Activated T-cell treated with anti-CD3 and anti-CD28 coated beads, Interleukin-2, amount 50 U/mL, for 24 hours (primary cell): ENCODE data around the gene WDR27.

Experiments
- DNase-seq: peaks from one replicate; pipeline ENCODE4 v3.0.0-alpha.2; 2020
- H3K27ac Mint-ChIP-seq: 2 replicates; pipeline ENCODE4 v1.8.0; 2020; ENCODE audit warnings: mild to moderate bottlenecking, mixed read lengths
- H3K27me3 Mint-ChIP-seq: 2 replicates; pipeline ENCODE4 v1.8.0; 2020; ENCODE audit warnings: mixed read lengths
- H3K36me3 Mint-ChIP-seq: 2 replicates; pipeline ENCODE4 v1.8.0; 2020; ENCODE audit warnings: low read depth, mixed read lengths
- H3K4me1 Mint-ChIP-seq: 2 replicates; pipeline ENCODE4 v1.8.0; 2020; ENCODE audit warnings: low read depth, mixed read lengths
- H3K4me3 Mint-ChIP-seq: 2 replicates; pipeline ENCODE4 v1.8.0; 2020; ENCODE audit warnings: mild to moderate bottlenecking, moderate library complexity, mixed read lengths
- H3K9me3 Mint-ChIP-seq: 2 replicates; pipeline ENCODE4 v1.8.0; 2020; ENCODE audit warnings: mixed read lengths

The WDR27 gene

DNA sequence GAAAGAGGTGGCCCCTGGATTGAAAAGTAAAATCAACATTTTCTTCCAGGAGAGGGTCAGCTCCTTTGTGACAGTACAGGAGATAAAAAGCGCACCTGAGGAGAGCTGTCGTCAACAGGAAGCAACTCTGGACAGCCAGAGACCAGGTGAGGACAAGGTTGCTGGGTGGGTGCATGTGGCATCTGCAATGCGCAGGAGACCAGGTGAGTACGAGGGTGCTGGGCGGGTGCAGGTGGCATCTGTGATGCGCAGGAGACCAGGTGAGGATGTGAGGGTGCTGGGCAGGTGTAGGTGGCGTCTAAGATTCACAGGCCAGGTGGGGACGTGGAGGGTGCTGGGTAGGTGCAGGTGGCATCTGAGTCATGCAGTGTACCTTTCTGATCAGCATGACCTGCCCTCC lies 38.4 kb downstream of the WDR27 start:
- Mint-ChIP-seq H3K4me3 (no peak overlapping the region), H3K4me1 (no peaks in the 10 kb centered on the region), H3K27ac (no peak overlapping the region), H3K36me3 (peaks cover 78% of the 10 kb centered on the region), H3K27me3 (no peaks in the 10 kb centered on the region), H3K9me3 (no peaks in the 10 kb centered on the region)
- no peak for DNase-seq

DNA sequence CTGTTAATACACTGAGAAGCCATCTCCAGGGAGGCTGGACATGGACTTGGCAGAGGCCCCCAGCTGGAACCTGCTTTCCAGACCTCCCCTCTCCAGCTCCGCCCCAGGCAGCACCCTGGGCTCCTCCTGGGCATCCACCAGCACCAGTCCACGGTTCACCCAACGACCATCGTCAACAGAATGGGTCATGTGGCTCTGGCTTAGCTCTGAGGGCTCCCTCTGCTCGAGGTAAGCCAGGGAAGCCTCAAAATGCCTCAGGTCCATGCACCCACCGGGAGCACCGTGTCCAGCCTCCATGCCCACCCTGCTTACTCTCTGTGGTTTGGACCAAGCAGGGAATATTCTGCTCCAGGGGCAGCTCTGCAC lies 40.5 kb downstream of the WDR27 start:
- peaks cover 75% of the 10 kb centered on the region for H3K36me3 Mint-ChIP-seq
- no peaks in the 10 kb centered on the region for H3K4me1 Mint-ChIP-seq
- DNase-seq, result no peak
- H3K27ac Mint-ChIP-seq, result no peak overlapping the region
- no peak overlapping the region for H3K4me3 Mint-ChIP-seq
- H3K27me3 Mint-ChIP-seq, result no peaks in the 10 kb centered on the region
- H3K9me3 Mint-ChIP-seq, result no peaks in the 10 kb centered on the region

DNA sequence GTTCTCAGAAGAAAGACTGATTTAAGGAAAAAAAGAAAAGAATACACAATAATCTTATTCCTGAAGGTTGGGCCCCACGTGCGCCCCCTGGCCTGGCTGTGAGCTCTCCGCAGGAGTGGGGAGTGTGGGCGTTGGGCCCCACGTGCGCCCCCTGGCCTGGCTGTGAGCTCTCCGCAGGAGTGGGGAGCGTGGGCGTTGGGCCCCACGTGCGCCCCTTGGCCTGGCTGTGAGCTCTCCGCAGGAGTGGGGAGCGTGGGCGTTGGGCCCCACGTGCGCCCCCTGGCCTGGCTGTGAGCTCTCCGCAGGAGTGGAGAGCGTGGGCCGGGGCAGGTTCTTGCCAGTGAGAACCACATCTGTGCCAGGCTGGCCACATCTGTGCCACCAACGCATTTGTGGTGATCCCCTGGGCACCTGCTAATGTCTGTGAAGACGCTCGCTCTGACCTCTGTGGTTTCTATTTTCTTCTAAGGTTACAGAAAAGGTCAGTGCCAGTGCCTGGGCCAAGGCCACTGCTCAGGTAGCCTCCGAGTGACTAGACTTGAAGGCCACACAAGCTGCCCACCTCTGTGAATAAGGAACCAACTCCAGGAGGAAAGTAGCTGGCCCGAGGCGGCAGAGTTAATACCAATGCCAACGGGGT lies 41.0 kb downstream of the WDR27 start:
- no peaks in the 10 kb centered on the region for H3K27me3 Mint-ChIP-seq
- no peak overlapping the region for H3K4me3 Mint-ChIP-seq
- H3K9me3 Mint-ChIP-seq, result no peaks in the 10 kb centered on the region
- peaks cover 76% of the 10 kb centered on the region for H3K36me3 Mint-ChIP-seq
- no peaks in the 10 kb centered on the region for H3K4me1 Mint-ChIP-seq
- no peak for DNase-seq
- no peak overlapping the region for H3K27ac Mint-ChIP-seq

DNA sequence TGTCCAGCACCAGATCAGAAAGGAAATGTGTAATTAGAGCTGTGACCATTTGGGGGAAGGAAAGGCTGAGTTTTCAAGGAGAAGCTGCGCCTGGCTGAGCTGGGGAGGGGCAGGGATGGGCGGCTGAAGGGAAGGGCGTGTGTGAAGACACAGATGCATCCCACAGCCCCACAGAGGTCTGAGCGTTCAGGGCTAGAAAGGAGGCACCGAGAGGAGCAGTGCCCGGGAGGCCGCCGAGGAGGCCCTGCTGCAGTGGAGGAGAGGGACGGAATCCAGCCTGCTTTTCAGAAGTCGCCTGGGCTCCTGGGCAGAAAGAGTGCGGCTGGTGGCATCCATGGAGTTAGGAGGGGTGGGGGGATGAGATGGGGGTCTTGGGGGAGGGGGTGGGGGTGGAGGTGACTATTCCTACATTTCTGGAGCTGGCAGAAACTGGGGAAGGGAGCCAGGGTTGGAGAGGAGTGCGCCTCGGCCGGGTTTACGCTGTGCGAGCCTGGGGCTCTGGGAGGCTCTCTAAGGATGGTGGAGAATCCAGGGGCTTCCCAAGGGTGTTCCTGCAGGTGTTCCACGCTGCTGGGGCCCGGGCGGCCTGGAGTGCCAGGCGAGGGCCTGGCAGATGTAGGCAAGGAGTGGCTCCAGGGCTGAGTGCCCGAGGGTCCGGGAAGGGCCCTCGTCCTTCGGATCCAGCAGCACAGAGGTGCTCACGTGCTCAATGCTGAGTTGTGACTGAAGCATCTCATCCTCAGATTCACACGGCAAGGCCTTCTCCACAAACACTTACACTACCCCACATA lies 41.8 kb downstream of the WDR27 start:
- no peak overlapping the region for H3K27ac Mint-ChIP-seq
- peaks cover 72% of the 10 kb centered on the region for H3K36me3 Mint-ChIP-seq

DNA sequence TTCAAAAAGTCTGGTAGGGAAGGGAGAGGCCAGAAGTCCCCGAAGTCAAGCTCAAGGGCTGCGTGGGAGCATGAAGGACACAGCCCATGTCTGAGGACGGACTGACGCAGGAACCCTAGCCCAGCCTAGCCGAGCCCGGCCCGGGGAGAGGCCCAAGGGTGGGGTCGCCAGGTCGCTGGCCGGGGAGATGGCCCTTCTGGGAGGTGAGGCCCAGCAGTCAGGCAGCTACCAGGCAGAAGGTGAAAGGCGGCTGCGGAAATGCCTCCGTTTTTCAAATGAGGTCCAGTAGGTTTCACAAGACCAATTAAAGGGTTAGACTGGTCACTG lies 44.6 kb downstream of the WDR27 start:
- H3K4me3 Mint-ChIP-seq, result no peak overlapping the region
- peaks cover 51% of the 10 kb centered on the region for H3K36me3 Mint-ChIP-seq
- no peak overlapping the region for H3K27ac Mint-ChIP-seq
- no peaks in the 10 kb centered on the region for H3K27me3 Mint-ChIP-seq
- H3K4me1 Mint-ChIP-seq, result peaks cover 10% of the 10 kb centered on the region
- no peak for DNase-seq
- H3K9me3 Mint-ChIP-seq, result no peaks in the 10 kb centered on the region

More for the DNA sequence above, 41.8 kb downstream of the WDR27 start:
- H3K27me3 Mint-ChIP-seq, result no peaks in the 10 kb centered on the region
- H3K4me1 Mint-ChIP-seq, result peaks cover 6% of the 10 kb centered on the region
- H3K4me3 Mint-ChIP-seq, result no peak overlapping the region
- no peak for DNase-seq
- no peaks in the 10 kb centered on the region for H3K9me3 Mint-ChIP-seq

DNA sequence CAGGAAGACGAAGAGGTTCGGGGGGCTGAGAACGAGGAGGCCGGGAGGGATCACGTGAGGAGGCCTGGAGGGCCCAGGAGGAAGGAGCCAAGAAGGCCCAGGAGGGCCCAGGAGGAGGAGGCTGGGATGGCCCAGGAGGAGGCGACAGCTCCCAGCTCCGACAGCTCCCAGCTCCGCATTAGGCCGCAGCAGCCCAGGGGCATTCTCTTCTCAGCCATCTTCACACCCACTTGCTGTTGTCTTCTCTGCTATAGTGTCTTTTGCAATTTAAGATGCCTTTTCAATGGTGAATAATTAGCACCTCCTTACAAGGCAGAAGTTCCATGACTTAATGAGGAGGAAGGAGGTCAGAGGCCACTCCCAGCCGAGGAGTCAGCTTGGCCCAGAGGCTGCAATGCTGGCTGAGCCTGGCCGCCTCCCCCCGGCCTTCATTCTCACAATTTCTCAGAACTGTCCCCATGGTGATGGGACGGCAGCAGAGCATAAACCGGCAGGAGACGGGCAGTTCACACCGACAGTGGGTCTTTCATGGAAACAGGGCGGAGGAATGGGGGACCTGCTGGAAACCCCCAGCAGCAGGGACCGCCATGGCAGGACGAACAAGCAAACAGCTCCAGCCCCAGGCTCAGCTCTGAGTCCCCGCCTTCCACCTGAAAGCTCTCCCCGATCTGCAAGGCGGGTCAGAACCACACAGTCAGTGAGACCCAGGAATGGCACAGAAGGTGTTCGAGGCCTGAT lies 45.1 kb downstream of the WDR27 start:
- Mint-ChIP-seq H3K4me1 (peaks cover 10% of the 10 kb centered on the region), H3K9me3 (no peaks in the 10 kb centered on the region), H3K27ac (no peak overlapping the region), H3K4me3 (no peak overlapping the region), H3K36me3 (peaks cover 48% of the 10 kb centered on the region), H3K27me3 (no peaks in the 10 kb centered on the region)
- DNase-seq, result no peak

DNA sequence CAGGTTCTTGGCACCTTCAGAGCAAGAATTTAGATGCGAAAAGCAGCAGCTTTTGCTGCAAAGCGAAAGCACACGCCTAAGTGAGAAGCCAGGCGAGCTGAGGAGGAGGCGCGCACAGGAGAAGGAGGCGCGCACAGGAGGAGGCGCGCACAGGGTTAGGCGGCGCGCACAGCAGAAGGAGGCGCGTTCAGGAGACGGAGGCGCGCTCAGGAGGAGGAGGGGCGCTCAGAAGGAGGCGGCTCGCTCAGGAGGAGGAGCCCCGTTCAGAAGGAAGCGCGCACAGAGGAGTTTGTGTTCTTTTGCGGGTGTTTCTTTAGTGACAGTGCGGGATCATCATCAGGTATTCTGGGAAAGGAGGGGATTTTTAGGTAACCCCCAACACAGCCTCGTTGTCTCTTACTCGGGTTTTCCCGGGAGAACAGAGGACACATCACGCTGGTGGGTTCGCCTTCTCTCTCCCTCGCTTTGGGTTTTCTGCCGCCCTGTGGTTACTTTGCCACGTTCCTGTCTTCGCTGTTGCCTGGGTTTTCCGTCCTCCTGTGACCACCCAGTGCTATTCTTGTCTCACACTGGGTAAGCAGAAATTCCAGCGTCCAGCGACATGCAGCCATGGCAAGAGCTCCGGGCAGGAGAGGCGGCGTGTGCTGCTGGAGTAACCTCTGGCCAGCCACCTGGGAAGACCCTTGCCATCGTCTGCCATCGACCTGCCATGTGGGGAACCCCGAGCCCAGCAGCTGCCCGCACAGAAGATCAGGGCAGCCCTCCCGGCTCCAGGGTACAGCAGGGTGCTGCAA lies 47.0 kb downstream of the WDR27 start:
- DNase-seq, result peak; percentile 71
- Mint-ChIP-seq H3K4me3 (peak overlapping the region; percentile 79), H3K27me3 (no peaks in the 10 kb centered on the region), H3K27ac (peak overlapping the region; percentile 63), H3K9me3 (no peaks in the 10 kb centered on the region), H3K4me1 (peaks cover 10% of the 10 kb centered on the region), H3K36me3 (peaks cover 42% of the 10 kb centered on the region)

DNA sequence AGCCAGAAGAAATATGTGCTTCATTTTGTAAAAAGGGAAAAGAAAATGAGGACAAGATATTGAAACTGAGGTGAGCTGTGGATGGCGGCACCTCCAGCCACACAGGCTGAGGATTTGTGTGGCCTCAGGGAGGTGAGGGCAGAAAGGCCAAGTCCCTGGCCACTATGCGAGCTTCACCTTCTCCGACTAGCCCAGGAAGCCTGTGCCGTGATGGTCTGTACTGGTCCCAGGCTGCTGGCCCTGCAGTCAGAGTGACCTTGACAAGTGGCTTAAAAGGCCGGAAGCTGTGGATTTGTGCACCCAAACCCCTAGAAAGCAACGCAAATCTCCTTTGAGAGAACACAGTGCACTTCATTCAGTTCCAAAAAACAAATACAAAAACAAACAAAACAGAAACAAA lies 48.1 kb downstream of the WDR27 start:
- Mint-ChIP-seq H3K36me3 (peaks cover 31% of the 10 kb centered on the region), H3K9me3 (no peaks in the 10 kb centered on the region), H3K27me3 (no peaks in the 10 kb centered on the region), H3K4me3 (no peak overlapping the region), H3K27ac (no peak overlapping the region), H3K4me1 (peaks cover 10% of the 10 kb centered on the region)
- DNase-seq, result no peak

DNA sequence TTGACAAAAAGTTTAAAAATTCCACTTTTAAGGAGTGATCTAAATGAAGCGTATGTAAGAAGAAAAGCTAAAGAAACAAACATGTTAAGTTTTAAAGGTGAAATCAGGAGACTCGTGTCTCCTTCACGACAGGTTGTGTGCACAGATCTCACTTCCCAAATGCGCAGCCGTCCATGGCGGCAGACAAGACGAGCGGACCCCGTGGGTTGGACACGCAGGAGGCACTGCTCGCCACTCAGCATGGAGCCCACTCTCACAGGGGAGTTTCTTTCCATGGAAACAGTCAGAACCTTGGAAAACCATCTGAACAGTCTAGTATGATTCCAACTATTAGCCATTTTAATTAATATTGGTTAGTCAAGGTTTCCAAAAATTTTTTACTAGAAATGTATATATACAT lies 48.9 kb downstream of the WDR27 start:
- Mint-ChIP-seq H3K27ac (no peak overlapping the region), H3K4me3 (no peak overlapping the region), H3K9me3 (no peaks in the 10 kb centered on the region), H3K36me3 (peaks cover 28% of the 10 kb centered on the region), H3K4me1 (peaks cover 10% of the 10 kb centered on the region), H3K27me3 (no peaks in the 10 kb centered on the region)
- no peak for DNase-seq

DNA sequence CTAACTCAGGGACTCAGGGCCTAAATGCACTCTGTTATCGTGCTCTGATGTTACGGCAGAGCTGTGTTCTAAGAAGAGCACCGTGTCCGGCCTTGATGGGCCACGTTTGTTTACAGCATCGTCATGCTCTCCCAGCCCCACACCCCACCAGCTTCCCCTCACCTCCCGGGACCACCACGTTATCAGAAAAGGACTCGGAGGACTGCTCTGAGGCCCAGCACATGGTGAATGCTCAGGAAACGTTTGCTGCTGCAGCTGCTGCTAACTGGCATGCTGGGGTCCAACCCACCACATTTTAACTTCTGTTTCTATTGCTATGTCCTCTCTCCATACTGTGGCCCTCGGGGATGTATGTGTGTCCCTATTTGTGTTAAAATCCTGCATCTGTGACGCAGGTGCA lies 50.3 kb downstream of the WDR27 start:
- Mint-ChIP-seq H3K9me3 (no peaks in the 10 kb centered on the region), H3K4me3 (no peak overlapping the region), H3K27ac (no peak overlapping the region), H3K36me3 (peaks cover 16% of the 10 kb centered on the region), H3K27me3 (no peaks in the 10 kb centered on the region), H3K4me1 (peaks cover 10% of the 10 kb centered on the region)
- DNase-seq, result no peak

DNA sequence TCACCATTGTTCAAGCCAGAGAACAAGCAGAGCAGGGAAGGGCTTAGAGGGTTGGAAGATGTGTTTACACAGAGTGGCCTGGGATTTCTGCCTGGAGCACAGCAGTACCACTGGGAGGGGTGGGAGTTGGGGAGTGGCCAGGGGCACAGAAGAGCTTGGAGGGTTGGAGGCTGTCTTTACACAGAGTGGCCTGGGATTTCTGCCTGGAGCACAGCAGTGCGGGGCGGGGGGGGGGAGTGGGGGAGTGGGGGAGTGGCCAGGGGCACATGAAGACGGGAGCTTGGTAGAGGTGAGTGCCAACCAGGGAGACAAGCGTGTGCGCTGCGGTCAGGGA lies 50.9 kb downstream of the WDR27 start:
- Mint-ChIP-seq H3K4me3 (no peak overlapping the region), H3K27ac (no peak overlapping the region), H3K4me1 (peaks cover 10% of the 10 kb centered on the region), H3K36me3 (peaks cover 11% of the 10 kb centered on the region), H3K27me3 (no peaks in the 10 kb centered on the region), H3K9me3 (no peaks in the 10 kb centered on the region)
- DNase-seq, result no peak

DNA sequence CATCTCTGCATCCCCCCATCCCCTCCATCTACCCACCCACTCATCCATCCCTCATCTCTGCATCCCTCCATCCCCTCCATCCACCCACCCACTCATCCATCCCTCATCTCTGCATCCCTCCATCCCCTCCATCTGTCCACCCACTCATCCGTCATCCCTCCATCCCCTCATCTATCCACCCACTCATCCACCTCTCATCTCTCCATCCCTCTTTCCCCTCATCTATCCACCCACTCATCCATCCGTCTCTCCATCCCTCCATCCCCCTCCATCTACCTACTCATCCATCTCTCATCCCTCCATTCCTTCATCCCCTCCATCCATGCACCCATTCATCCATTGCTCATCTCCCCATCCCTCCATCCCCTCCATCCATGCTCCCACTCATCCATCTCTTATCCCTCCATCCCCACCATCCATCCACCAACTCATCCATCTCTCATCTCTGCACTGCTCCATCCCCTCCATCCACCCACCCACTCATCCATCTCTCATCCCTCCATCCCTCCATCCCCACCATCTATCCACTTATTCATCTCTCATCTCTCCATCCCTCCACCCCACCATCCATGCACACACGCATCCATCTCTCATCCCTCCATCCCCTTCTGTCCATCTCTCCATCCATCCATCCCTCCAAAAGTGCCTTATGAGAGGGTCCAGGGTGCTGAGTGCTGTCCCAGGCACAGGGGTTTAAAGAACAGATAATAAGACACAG lies 51.4 kb downstream of the WDR27 start:
- Mint-ChIP-seq H3K4me3 (no peak overlapping the region), H3K36me3 (peaks cover 9% of the 10 kb centered on the region), H3K27ac (no peak overlapping the region), H3K4me1 (peaks cover 8% of the 10 kb centered on the region), H3K9me3 (no peaks in the 10 kb centered on the region), H3K27me3 (no peaks in the 10 kb centered on the region)
- no peak for DNase-seq

DNA sequence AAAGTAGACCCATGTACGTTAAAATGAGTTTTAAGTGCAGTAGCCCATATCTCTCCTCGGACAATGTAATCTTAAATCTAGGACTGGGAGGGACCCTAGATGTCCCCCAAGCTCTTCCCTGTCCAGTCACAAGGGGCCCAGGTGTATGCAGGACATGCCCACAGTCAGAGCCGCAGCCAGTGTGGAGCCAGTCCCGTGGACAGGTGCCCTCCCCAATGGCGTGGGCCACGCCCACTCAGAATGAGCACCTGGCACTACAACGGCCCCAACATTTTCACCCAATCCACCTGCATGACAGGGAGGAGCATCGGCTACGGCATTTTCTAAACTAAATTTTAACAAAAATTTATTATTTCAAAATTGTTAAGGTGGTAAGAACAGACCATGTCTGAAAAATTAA lies 53.2 kb downstream of the WDR27 start:
- H3K9me3 Mint-ChIP-seq, result no peaks in the 10 kb centered on the region
- no peak overlapping the region for H3K4me3 Mint-ChIP-seq
- H3K27ac Mint-ChIP-seq, result no peak overlapping the region
- no peaks in the 10 kb centered on the region for H3K4me1 Mint-ChIP-seq
- H3K27me3 Mint-ChIP-seq, result no peaks in the 10 kb centered on the region
- no peak for DNase-seq
- peaks cover 4% of the 10 kb centered on the region for H3K36me3 Mint-ChIP-seq

DNA sequence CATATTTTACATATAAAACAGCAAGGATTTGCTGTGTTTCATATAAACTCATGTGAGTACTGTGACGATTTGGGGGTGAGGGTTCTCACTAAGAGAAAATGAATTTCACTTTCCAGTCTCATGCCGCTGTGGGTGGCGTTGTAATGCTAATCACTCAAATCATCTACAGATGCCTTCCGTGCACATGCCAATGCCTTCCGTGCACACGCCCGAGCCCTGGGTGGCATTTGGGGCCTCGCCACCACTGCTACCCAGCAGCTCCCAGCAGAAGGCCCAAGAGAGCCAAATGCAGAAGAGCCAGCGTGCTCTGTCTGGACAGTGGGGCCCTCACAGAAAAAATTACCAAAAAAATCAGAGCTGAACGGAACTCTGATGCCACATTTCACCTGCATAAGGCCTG lies 53.7 kb downstream of the WDR27 start:
- H3K27me3 Mint-ChIP-seq, result no peaks in the 10 kb centered on the region
- H3K4me1 Mint-ChIP-seq, result no peaks in the 10 kb centered on the region
- H3K4me3 Mint-ChIP-seq, result no peak overlapping the region
- H3K9me3 Mint-ChIP-seq, result no peaks in the 10 kb centered on the region
- H3K36me3 Mint-ChIP-seq, result peaks cover 6% of the 10 kb centered on the region
- DNase-seq, result no peak
- no peak overlapping the region for H3K27ac Mint-ChIP-seq
